Suprapubic skin (tissue), 4 donors: ENCODE data around the gene ENPP7.

Experiments used
- EP300 ChIP-seq: sonication (generic); formaldehyde crosslinking; IDR thresholded peaks from one replicate; pipeline ENCODE4 v1.6.1; 2017; ENCODE audit warnings: antibody characterized with exemption
- POLR2AphosphoS5 ChIP-seq, 3 donors: sonication (generic); formaldehyde crosslinking; IDR thresholded peaks; one replicate each; pipeline ENCODE4 v1.6.1; 2017; ENCODE audit warnings: antibody characterized with exemption in 3 of 3
- TF ChIP-seq, protein P1 (sequence below), 2 donors: fragments of 200-600 bp in 1 of 2; fragments of 450-650 bp in 1 of 2; sonication (generic) in 1 of 2; IDR thresholded peaks; one replicate each; pipeline ENCODE4 v1.5.1; 2016 to 2019; ENCODE audit warnings: antibody characterized with exemption in 2 of 2, mild to moderate bottlenecking in 1 of 2, moderate library complexity in 1 of 2

- TF ChIP-seq, protein P1, sequence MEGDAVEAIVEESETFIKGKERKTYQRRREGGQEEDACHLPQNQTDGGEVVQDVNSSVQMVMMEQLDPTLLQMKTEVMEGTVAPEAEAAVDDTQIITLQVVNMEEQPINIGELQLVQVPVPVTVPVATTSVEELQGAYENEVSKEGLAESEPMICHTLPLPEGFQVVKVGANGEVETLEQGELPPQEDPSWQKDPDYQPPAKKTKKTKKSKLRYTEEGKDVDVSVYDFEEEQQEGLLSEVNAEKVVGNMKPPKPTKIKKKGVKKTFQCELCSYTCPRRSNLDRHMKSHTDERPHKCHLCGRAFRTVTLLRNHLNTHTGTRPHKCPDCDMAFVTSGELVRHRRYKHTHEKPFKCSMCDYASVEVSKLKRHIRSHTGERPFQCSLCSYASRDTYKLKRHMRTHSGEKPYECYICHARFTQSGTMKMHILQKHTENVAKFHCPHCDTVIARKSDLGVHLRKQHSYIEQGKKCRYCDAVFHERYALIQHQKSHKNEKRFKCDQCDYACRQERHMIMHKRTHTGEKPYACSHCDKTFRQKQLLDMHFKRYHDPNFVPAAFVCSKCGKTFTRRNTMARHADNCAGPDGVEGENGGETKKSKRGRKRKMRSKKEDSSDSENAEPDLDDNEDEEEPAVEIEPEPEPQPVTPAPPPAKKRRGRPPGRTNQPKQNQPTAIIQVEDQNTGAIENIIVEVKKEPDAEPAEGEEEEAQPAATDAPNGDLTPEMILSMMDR (IDR thresholded peaks at IDR 0.05), result no peak
- no peak for TF ChIP-seq POLR2AphosphoS5 (IDR thresholded peaks at IDR 0.05)
- TF ChIP-seq EP300, result no peak
These were observed 1.8 kb upstream of the ENPP7 start for GRCh38 chr17:79728908-79729471.
